Activated CD8-positive, alpha-beta memory T cell treated with anti-CD3 and anti-CD28 coated beads for 24 hours (primary cell): ENCODE results near the gene ZDHHC14.
"Not testable (repeated sequence)": the region's sequence is repeated elsewhere in the genome, so short reads cannot be mapped to it uniquely, and the experiment has no call there.

Source experiments
- DNase-seq: peaks from one replicate; pipeline ENCODE4 v3.0.0-alpha.2; 2020

ZDHHC14 gene

DNA sequence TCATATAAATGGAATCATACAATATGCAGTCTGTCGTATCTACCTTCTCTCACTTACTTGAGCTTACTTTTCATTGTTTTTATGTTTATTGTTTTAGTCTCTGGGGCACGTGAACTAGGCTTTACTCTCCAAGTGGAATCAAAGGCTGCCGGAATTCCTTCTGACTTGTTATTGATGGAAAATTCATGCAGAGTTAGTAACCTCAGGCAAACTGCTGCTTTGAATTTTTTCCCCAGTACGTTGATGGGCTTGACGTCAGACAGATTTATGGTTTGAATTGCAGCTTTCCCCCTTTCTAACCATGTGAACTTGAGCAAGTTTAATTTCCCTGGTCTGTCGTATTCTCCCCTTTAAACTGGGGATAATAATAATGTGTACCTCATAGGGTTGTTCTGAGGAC, 68.6 kb downstream of the ZDHHC14 start:
- DNase-seq, result no peak

DNA sequence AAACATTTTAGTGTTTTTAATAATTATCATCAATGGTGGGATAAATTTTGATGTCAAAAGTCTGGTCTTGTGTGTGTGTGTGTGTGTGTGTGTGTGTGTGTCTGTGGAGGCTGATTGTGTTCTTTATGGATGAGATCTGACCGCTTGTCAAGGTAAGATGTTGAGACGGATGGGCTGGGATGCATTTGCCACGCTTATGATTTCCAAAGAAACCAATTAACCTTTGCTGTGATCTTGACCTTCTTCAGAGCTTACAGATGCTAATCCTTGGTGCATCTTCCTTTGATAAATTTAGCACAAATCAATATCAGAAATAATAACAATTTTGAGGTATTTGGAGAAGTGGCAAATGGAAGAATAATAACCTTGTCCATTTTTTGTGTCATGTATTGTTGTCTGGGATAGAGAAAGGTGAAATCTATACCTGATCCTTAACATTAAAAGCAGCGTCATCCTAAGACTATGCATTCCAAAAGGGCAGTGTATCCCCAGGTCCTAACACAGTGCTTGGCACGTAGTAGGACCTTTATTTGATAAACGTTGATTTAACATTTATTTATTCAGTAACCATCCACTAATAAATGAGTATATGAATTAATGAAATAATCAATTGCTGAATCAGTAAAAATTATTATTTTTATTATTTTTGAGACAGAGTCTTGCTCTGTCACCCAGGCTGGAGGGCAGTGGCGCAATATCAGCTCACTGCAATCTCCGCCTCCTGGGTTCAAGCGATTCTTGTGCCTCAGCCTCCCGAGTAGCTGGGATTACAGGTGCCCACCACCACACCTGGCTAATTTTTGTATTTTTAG, 70.1 kb downstream of the ZDHHC14 start:
- DNase-seq, result no peak

DNA sequence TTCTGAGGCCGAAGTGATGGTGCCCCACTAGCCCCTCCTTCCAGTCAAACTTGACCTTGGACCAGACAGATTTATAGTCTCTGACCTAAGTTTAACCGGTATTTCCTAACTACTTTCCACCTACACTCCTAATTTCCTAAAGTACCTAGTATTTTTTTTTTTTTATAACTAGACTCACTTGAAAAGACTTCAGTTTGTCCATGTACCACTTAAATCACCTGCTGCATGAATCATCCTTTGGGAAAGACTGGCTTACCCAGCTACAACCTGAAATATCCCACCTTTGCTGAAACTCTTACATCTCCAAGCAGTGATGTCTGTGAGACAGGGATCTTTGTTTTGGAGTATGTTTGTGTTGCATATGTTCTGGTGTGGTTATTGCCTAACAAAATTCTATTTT, 71.1 kb downstream of the ZDHHC14 start:
- DNase-seq, result no peak

DNA sequence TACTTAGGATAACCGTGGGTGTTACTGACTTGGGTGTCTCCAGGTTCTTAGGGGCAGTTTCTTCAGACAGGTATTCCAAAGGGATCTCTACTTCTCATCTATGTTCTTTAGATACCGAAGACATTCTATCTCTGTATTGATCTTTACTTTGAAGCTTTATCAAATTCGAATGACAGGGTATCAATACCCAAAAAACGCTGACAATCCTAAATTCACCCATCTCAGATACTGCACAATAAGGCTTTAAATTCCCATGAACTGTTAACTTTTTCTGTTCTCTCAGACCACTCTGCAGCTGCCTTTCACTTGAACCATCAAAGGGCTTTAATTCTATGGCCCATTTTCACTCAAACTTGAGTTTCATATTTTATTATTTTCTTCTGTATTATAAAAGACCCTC, 72.1 kb downstream of the ZDHHC14 start:
- no peak for DNase-seq

DNA sequence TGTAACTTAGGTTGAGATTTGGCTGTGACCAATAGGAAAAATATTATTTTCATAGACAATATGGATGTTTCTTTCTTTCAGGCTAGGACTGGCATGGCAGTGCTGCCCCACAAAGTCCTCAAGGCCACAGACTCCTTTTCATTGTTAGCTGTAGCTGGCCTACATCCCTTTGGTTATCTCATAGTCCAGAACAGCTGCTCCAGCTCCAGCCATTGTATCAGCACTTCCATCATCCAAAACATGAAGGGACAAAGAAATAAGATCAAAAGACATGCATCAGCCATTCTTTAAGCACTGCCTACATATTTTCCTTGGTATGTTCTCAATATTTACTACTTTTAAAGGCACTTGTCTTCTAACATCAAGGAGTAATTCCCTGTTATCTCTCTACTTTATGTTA, 73.0 kb downstream of the ZDHHC14 start:
- DNase-seq, result no peak

DNA sequence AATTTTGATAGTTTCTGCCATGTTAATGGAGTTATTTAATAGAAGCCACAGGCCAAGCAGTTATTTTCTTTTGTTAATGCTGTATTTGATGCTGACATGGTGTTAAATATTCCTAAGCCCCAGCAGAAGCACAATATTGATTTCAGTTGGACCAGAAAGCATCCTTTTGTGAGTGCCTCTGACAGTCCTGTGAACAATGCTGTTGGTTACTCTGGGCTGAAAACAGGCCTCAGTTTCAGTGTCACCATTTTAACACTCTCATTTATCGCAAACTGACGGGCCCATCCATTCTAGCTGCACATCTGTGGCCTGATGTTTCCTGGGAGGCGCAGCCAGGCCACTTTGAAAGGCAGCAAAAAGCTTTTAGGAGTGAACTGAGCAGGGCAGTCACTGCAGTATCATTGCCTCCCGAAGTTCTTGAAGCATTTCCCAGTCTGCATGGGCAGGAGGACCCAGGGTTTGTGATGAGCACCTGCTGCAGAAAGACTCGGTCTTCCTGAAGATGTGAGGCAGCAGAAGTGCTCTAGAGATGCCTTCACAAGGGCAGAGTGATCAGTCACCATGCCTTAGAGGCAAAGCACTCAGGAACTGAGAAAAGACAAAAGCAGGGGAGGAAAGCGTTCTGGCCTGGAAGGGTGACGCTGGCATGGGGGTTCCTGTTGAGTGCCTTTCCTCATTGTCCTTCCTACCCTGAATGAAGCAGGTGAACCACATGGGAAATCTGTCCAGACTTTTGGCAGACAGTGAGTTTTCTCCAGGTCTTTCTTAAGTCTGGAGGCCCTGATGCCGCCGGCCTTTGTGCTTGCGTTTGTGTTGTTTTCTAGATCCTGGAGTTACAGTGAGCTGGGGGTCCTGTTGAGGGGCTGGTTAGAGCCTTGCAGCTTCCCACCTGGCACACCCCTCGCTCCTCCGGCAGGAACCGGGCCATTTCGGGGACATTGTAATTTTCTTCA, 74.0 kb downstream of the ZDHHC14 start:
- no peak for DNase-seq

DNA sequence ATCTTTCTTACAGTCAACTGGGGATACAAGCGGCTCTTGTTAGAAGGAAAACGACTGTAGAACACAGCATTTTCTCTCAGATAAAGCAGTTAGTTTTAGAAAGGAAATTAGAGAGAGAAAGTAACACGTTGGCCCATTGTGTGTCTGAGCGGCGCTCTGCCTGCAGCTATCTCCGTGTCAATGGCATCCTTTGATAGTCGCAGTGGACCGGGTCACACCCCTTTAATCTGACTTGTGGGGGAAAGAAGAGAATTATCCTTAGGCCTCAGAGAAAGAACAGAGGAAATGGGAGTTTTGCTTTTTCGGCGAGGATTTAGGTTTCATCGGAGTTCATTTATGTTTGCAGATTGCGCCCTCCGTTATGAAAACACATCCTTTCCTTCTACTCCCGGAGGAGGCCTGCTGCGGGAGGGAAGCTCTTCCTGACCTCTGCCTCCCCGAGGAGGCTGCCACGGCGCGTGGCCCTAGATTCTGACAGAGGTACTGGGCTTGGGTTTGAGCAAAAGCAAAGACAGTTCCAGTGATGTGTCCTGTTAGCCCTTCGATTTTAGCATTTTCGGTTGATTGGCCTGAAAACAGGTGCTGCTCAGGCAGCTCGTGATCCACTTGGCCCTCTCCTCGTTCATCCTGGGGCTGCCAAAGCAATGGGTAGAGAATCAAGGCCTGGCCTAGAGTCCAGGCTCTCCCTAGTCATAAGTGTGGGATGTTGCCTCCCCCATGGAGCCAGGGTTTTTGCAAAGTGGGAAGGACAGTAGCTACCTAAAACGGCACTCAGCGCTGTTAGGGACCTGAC, 74.9 kb downstream of the ZDHHC14 start:
- no peak for DNase-seq

DNA sequence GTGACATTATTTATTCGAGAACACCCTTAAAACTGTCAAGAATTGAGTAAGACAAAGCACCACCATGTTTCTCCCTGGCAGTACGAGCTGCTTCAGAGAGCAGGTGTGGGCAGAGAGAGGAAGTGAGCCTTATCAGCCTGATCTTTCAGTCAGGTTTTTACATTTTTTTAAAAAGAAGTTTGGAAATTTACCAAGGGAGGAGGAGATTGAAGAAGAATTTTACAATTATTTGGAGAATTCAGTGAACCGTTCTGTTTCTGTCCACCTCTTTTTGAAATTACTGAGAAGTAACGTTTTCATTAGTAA, 75.5 kb downstream of the ZDHHC14 start:
- DNase-seq, result no peak

DNA sequence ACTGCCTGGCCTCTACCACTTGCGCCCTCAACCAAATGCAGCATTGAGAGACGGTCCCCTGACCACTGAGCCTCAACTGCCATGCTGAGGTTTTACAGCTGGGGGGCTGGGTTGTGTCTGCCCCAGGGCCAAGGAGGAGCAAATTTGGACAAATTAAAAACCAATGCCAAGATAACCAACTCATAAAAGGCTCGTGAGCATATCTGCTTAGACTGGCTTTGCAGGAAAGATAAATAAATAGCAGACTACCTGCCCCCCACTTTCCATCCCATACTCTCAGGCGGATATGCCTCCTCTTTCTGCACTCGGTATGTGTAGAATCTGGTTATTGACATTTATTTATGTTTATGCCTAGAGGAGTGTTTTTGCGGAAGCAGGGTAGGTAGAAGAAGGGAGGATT, 76.8 kb downstream of the ZDHHC14 start:
- DNase-seq, result no peak

DNA sequence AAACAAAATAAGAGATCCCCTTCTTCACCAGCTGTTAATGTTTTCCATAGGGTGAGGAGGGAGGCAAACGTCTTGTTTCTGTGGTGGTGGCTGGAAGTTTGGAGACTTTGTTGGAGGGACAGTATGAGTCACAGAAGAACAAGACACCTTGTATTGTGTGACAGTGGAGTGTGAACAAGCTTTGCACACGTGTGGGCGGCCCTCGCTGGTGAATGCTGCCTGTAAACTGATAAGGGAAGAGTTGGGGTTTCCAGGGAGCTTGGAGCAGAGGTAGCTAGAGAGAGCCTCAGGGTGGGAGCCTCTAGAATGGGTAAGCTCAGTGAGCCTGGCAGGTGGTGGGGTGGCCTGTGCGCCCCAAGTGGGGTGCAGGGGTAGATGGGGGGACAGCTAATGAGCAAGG, 78.3 kb downstream of the ZDHHC14 start:
- DNase-seq, result no peak

DNA sequence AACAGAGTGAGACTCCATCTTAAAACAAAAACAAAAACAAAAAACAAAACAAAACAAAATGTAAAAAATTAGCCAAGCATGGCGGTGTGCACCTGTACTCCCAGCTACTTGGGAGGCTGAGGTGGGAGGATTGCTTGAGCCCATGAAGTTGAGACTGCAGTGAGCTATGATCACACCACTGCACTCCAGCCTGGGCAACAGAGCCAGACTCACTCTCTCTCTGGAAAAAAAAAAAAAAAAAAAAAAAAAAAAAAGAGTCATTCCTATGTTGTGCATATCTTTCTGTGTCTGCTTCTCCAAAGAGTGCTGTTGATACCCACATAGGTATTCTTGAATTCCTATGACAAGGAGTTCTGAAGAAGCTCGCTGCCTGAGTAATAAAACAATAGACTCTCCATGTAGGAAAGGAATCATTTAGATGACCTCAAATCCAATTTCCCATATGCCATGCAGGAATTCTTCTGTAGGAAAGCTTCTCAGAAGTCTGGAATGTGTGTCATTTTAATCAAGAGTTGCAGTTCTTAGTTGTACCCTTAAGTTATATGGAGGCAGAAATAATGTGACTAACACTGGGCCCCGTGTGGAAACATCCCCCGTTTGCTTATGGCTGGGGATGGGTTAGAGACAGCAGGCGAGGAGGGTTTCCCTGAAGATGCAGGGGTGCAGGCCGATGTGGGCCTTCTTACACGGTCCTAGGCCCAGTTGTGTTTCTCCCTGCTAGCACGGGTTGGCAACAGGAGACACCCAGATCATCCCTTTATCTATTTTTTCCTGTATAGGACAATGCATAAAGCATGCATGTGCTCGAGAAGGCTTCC, 79.4 kb downstream of the ZDHHC14 start:
- no peak for DNase-seq

DNA sequence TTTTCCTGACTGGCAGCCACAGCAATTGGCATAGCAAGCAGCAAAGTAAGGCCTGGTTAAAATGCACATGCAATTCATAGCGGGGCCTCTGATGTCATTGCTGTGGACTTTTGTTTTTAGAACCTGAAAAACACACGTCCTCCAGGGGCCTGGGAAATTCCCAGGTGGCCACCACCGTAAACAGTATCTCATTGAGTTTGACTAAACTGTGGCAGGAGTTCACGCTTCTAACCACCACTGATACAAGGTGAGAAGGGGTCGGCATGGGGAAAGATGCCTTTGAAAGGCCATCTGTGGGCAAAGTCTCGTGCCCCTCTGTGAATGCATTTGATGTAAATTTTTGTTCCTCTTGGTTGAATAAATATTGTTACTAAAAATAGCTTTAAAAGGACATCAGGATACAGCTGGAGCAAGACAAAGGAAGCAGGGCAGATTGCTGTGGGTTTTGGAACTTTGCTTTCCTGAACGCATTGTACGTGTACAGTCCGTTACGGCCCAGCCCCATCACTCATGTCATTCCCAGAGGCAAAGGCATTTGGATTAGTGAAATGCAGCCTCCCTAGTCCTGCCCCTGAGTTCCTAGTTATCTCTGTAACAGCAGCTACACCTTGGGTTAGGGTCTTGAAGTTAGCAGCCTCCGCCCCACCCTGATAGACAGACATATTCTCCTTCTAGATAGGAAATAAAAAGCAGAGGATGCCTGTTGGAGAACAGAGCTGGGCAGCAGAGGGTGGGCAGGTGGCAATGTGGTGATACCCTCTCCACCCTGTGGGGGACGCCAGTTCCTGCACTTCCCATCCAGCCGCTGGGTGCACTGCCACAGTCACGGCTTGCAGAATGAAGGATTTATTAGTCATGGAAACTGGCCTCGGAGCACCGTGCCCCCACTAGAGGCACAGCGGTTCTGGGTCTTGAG, 80.3 kb downstream of the ZDHHC14 start:
- no peak for DNase-seq

DNA sequence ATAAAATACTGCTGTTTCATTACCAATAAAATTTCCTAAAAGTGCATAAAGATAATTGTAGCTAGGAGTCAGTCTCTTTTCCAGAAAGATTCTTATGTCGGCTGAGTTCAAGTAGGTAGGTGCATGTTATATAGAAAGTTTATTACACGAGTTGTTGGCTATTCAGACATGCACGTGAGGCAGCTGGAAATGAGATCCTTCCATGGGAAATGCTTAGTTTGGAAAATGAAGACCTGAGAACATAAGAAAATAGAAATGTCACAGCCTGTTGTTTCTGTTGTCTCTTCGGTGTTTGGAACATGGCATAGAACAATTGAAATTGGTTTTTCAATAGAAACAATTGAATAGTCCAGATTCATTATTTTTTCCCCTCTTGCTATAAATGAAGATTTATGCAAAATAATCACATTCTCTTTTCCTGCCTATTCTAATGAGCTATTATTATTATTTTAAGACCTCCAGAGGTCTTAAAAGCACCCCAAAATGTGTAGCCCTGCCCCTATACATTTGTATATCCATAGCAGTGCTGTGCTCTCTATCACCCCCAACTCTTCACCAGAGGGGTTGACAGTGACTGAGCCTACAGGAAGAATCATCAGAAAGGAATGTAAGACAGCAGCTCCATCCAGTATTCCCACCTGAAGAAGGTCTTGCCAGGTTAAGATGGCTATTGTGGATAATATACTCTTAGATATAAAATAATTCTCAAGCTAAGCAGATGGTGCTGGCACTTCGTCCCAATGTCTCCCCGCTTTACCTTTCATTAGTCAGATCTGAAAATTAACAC, 82.2 kb downstream of the ZDHHC14 start:
- DNase-seq, result no peak

DNA sequence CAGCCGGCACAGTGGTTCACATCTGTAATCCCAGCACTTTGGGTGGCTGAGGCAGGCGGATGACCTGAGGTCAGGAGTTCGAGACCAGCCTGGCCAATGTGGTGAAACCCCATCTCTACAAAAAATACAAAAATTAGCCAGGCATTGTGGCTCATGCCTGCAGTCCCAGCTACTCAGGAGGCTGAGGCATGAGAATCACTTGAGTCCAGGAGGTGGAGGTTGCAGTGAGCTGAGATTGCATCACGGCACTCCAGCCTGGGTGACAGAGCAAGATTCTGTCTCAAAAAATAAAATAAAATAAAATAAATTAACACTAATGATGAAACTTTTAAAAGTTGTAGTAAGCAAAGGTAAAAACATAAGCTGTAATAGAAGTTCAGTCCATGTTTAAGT, 82.7 kb downstream of the ZDHHC14 start:
- not testable (repeated sequence) for DNase-seq

DNA sequence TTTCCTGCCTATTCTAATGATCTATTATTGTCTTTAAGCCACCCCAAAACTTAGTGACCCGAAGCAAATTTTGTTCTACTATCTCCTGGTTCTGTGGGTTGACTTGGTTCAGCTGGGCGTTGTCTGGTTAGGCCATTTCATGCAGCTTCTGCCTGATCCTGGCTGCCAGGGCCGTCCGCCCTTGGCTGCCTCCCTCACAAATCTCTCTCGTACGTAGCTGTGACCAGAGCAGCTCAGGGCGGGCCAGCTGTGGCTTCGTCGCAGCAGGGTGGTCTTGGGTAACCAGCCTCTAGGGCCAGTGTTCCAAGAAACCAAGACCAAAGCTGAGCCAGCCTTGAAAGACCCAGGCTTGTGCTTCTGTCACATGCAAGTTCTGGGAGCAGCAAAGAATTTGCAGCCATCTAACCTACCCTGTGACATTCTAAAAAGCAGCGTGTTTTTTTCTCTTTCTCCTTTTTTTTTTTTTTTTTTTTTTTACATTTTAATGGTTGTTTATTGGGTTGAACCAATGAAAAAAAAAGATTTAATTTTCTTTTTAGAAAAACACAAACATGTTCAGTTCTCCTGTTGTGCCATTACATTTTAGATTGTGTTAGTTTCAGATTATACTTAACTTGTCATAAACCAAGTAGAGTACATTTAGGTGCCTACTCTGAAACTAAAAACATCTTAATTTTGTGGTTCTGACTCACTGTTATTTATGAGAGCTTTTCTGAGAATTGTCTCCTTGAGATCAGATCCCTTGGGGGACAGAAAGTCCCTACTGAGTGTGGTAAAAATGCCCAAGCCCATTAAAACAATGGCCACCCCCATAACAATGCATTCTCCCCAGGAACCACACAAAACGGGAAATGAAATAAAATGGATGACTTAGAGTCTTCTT, 83.9 kb downstream of the ZDHHC14 start:
- DNase-seq, result peak; percentile 56

DNA sequence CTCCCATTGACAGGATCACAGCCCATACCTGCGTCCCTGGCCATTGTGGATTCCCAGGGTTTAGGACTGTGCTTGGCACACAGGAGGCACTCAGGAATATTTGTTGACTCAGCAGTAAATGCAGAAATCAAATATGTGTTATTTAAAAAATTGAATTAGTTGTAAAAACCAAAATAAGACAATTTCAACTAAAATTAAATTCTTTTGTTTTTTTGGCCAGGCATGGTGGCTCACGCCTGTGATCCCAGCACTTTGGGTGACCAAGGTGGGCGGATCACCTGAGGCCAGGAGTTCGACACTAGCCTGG, 85.3 kb downstream of the ZDHHC14 start:
- DNase-seq, result no peak

DNA sequence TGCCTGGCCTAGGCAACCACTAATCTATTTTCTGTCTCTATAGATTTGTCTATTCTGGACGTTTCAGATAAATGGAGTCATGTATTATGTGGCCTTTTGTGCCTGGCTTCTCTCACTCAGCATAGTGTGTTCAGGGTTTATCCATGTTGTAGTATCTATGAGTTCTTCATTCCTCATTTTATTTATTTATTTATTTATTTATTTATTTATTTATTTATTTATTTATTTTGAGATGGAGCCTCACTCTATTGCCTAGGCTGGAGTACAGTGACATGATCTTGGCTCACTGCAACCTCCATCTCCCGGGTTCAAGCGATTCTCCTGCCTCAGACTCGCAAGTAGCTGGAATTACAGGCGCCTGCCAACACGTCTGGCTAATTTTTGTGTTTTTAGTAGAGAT, 86.3 kb downstream of the ZDHHC14 start:
- DNase-seq, result peak; percentile 4

DNA sequence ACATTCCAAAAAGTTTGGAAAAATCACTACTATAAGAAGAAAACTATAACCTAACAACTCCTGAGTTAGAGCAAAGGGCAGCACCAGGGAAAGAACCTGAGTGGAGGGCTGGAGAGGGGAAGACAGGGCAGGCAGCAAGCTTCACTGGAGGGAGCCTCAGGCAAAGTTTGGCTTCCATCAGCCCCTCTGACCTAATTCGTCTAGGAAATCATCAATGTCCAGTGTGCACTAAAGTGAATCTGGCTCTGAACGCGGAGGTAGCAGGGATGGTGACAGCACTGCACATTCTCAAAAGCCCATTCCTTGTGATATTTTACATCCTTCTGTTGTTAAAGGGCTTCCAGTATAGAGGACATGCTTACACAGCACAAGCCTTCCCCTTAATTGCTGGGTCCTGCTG, 87.1 kb downstream of the ZDHHC14 start:
- DNase-seq, result peak; percentile 52

DNA sequence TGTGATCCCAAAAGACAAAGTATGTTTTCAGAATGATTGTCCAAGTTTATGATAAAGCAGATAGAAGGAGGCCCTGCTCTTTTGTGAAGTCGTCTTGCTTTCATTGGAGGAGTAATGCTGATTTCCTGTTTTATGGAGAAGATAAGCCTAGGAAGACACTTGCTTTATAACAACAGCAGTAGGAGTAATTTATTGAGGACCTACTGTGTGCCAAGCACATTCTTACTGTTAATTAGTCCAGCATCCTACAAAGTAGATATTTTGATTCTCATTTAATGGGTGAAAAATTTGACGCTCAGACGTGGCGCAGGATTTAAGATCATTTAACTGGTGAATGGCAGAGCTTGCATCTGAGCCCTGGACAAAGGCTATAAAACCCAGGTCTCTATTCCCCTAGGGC, 87.6 kb downstream of the ZDHHC14 start:
- DNase-seq, result no peak

DNA sequence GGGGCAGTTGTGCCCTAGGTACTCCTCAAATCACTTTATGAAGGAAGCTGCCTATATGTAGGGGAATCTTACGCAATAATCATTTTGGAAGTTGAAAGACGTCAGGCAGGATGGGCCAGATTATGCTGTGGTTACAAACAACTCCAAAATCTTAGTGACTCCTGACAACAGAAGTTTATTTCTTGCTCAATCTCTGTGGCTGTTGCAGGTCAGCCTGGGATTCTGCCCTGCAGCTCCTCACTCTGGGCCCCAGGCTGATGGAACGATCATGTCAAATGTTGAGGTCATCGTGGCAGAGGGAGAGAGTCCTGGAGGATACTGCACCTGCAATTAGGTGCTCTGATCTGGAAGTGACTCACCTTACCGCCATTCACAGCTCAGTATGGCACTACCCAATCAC, 88.4 kb downstream of the ZDHHC14 start:
- peak; percentile 5 for DNase-seq
